GM12878 (cell line): ENCODE results near the gene MROH8. TPM values are rescaled to one million over a fixed set of nuclear protein-coding genes. Genes with fewer than 3 reads are reported as not detected.

Experiments used
- ATAC-seq: fragments of 200-7000 bp; cut with Tn5 transposase; 3 replicates; pipeline ENCODE4 v1.9.1; 2020; ENCODE audit warnings: mild to moderate bottlenecking, moderate library complexity
- BruUV-seq: library from RNA; stranded (reverse); fragments of 400-500 nt; replicated peaks from 2 replicates; lab custom pipeline; 2021; lab: Mats Ljungman, UMichigan
- CTCF ChIA-PET: fragments of 300-600 bp; sonication (Branson Sonifier 250); formaldehyde crosslinking; extraction: SDS; loops from one replicate; lab custom pipeline; 2021; ENCODE audit warnings: inconsistent platforms; lab: Yijun Ruan, JAX
- POLR2A ChIA-PET: fragments of 350-600 bp; formaldehyde crosslinking; extraction: SDS; loops from one replicate; lab custom pipeline; 2021; ENCODE audit warnings: inconsistent platforms; lab: Charles Lee
- RAD21 ChIA-PET: fragments of 300-600 bp; sonication (Branson Sonifier 250); formaldehyde crosslinking; loops from one replicate; lab custom pipeline; 2023; ENCODE audit warnings: antibody characterized with exemption; ENCODE audit not compliant: unreplicated experiment; lab: Charles Lee
- SMC1A ChIA-PET: fragments of 300-600 bp; sonication (Branson Sonifier 250); formaldehyde crosslinking; loops from one replicate; lab custom pipeline; 2023; ENCODE audit not compliant: unreplicated experiment, uncharacterized antibody; lab: Charles Lee
- DNase-seq: peaks from one replicate; pipeline ENCODE4 v3.0.0-alpha.2; 2011; ENCODE audit warnings: low read depth, low spot score
- FAIRE-seq: peaks from 3 replicates; lab custom pipeline; 2011; peaks lifted over from hg19 to GRCh38; lab: Jason Lieb, UNC
- H2AFZ ChIP-seq: 2 replicates; pipeline ENCODE4 v1.6.0; 2011; ENCODE audit warnings: low read depth, low read length, control low read depth; ENCODE audit not compliant: control insufficient read depth
- H3K27ac ChIP-seq: 2 replicates; pipeline ENCODE4 v1.5.1; 2011; ENCODE audit warnings: control low read depth; ENCODE audit not compliant: control insufficient read depth, insufficient read depth
- H3K27me3 ChIP-seq, 2 experiments: replicated peaks in 1 of 2; 2 replicates each; pipeline versions ENCODE4 v1.6.0 to v1.6.1; 2011; ENCODE audit warnings: low read length in 1 of 2; ENCODE audit not compliant: control insufficient read depth in 2 of 2, insufficient read depth in 2 of 2
- H3K36me3 ChIP-seq, 2 experiments: 2 replicates each; pipeline ENCODE4 v1.5.1; 2011; ENCODE audit warnings: low read length in 1 of 2; ENCODE audit not compliant: control insufficient read depth in 2 of 2, insufficient read depth in 2 of 2
- H3K4me1 ChIP-seq: 2 replicates; pipeline ENCODE4 v1.6.1; 2011; ENCODE audit warnings: mild to moderate bottlenecking, low read length, moderate library complexity, mixed read lengths; ENCODE audit not compliant: control insufficient read depth, insufficient read depth
- H3K4me2 ChIP-seq: 2 replicates; pipeline ENCODE4 v1.6.0; 2011; ENCODE audit warnings: control low read depth; ENCODE audit not compliant: control insufficient read depth, insufficient read depth
- H3K4me3 ChIP-seq: fragments of 200-600 bp; sonication (generic); 2 replicates; pipeline ENCODE4 v1.5.1; 2016
- H3K79me2 ChIP-seq: 2 replicates; pipeline ENCODE4 v1.6.0; 2011; ENCODE audit warnings: low read length; ENCODE audit not compliant: control insufficient read depth, insufficient read depth
- H3K9ac ChIP-seq: 2 replicates; pipeline ENCODE4 v1.8.0; 2011; ENCODE audit warnings: low read length, control low read depth, mixed read lengths; ENCODE audit not compliant: control insufficient read depth, insufficient read depth
- H3K9me3 ChIP-seq: replicated peaks from 3 replicates; pipeline ENCODE4 v1.5.1; 2011; ENCODE audit warnings: mild to moderate bottlenecking, low read length; ENCODE audit not compliant: control insufficient read depth, insufficient read depth
- H4K20me1 ChIP-seq: 2 replicates; pipeline ENCODE4 v1.6.0; 2011; ENCODE audit not compliant: control insufficient read depth, insufficient read depth
- HDGF ChIP-seq: fragments of 450-650 bp; IDR thresholded peaks from 2 replicates; pipeline ENCODE4 v1.6.1; 2016; ENCODE audit warnings: antibody characterized with exemption
- LARP7 ChIP-seq: fragments of 450-650 bp; IDR thresholded peaks from 2 replicates; pipeline ENCODE4 v1.6.1; 2017; ENCODE audit warnings: mild to moderate bottlenecking
- NFIC ChIP-seq: IDR thresholded peaks from 2 replicates; pipeline ENCODE4 v1.6.1; 2012; ENCODE audit warnings: low read depth, mild to moderate bottlenecking, inconsistent platforms, low read length, moderate library complexity
- RAD51 ChIP-seq: fragments of 450-650 bp; IDR thresholded peaks from 2 replicates; pipeline ENCODE4 v1.6.1; 2016; ENCODE audit warnings: moderate library complexity, mild to moderate bottlenecking, inconsistent platforms
- YY1 ChIP-seq: IDR thresholded peaks from 2 replicates; pipeline ENCODE4 v1.6.1; 2011; ENCODE audit warnings: low read depth, mild to moderate bottlenecking, low read length
- WGBS: methylation state at CpG from one replicate; pipeline ENCODE4 v1.1.6; 2016; ENCODE audit warnings: low lambda C conversion rate; ENCODE audit not compliant: insufficient replicate concordance, insufficient coverage; ENCODE audit errors: missing lambda C conversion rate; 5-methylcytosine and 5-hydroxymethylcytosine counted together
- in situ Hi-C: fragments of 300-500 bp; cut with MboI; formaldehyde crosslinking; loops from 9 replicates; pipeline ENCODE4 v1.14.3; 2018; ENCODE audit warnings: mixed read lengths
- intact Hi-C: fragments of 100-400 bp; cut with micrococcal nuclease; formaldehyde crosslinking; loops from one replicate; pipeline ENCODE4 v1.14.2; 2022; ENCODE audit not compliant: unreplicated experiment
- polyA plus RNA-seq, 11 experiments: library from polyadenylated mRNA; depleted of rRNA in 4 of 11; unstranded in 6 of 11; stranded (reverse) in 5 of 11; fragments of >200 nt; fragmentation: Nextera tagmentation in 4 of 11; fragmentation: Illumina TruSeq in 1 of 11; extraction: Ambion mirVana in 4 of 11; extraction: Trizol in 1 of 11; gene quantifications; 1 replicate in 1 of 11; 2 replicates in 10 of 11; pipeline versions ENCODE4 v1.2.1 to v1.2.3, GENCODE V29; 2011 to 2016; ENCODE audit warnings: inconsistent platforms in 2 of 11, missing spikeins in 2 of 11, low read depth in 1 of 11
- total RNA-seq, 4 experiments: library from RNA; depleted of rRNA in 3 of 4; stranded (reverse); fragments of >200 nt in 3 of 4; fragmentation: Illumina TruSeq in 1 of 4; extraction: Trizol in 1 of 4; gene quantifications; 2 replicates each; pipeline versions ENCODE4 v1.2.1 to v1.2.3, GENCODE V29; 2013 to 2021

Gene MROH8
- total and polyA plus RNA-seq, 10 of the 15 experiments (the other 5 are each of a cell fraction or from before 2014, with no cell fraction given): 0.16 to 2.8 (median 1.8) TPM

DNA sequence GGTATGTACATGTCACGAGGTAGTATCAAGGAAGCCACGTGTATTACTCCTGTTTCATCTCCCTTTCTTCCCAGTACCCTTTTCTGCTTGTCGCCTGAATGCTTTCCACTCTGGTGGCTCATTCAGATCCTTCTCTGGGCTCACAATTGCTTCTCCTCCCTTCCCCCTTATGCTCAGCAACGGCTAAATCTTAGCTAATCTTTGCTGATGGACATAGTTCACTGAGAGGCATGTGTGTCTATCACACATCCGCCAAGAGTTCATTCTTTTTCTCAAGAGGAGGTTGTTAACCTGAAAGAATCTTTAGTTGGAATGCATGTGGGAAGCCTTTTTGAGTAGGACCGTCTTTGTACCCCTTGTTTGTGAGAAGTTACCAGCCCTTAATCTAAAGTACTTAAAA is 25.8 kb upstream of the MROH8 start:
- SMC1A ChIA-PET: interaction anchor here (1.3 kb wide), 1 partner anchor 9 kb away, joined by 5 read pairs; no protein-coding TSS in a partner anchor
- WGBS: 90% methylated on average over 6 of the region's 6 CpGs
- Histone ChIP-seq H3K79me2 (no peaks in the 10 kb centered on the region), H3K27me3 (no peaks in the 10 kb centered on the region), H3K4me2 (no peak overlapping the region), H3K27ac (no peak overlapping the region), H3K4me3 (no peak overlapping the region), H3K9ac (no peak overlapping the region), H2AFZ (no peak overlapping the region), H3K9me3 (no peaks in the 10 kb centered on the region), H3K36me3 (peaks cover 28 to 54% of the 10 kb centered on the region in 2 experiments), H3K4me1 (no peaks in the 10 kb centered on the region), H4K20me1 (no peaks in the 10 kb centered on the region)
- RAD21 ChIA-PET: interaction anchor here (0.8 kb wide), 1 partner anchor 329 kb away, joined by 3 read pairs; no protein-coding TSS in a partner anchor
- DNase-seq: no peak
- in situ Hi-C loops: no loop called here
- no peak for FAIRE-seq
- intact Hi-C loops: no loop called here
- POLR2A ChIA-PET: no interaction called here
- no peak for ATAC-seq
- BruUV-seq: no TSS peak
- CTCF ChIA-PET: interaction anchor here (1.0 to 2.4 kb wide), 4 partner anchors 9 to 329 kb away, joined by 4 to 13 read pairs (median 8); no protein-coding TSS in a partner anchor
- no peak for TF ChIP-seq LARP7
- no peak for TF ChIP-seq YY1
- TF ChIP-seq, all 136 proteins: peak for 0

DNA sequence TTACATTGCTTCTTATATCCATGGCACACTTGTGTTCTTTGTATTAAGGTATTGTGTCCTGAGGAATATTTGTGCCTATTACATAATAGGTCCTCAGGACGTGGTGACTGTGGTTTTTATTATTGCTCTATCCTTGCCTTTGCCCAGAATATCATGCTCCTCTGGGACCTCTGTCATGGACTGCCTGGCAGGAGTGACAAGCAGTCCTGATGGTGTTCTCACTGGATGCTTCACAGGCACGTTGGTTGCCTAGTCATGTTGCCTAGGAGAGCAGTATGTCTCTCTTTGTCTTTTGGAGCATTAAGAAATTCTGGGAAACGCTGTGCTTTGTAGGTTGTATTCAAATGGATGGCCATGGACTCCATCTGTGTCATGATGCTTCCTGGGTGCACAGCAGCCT is 24.7 kb upstream of the MROH8 start:
- Histone ChIP-seq H3K36me3 (peaks cover 31 to 53% of the 10 kb centered on the region in 2 experiments), H3K27me3 (no peaks in the 10 kb centered on the region), H3K9me3 (no peaks in the 10 kb centered on the region), H3K79me2 (no peaks in the 10 kb centered on the region), H3K9ac (no peak overlapping the region), H3K4me3 (no peak overlapping the region), H2AFZ (no peak overlapping the region), H3K4me1 (no peaks in the 10 kb centered on the region), H4K20me1 (no peaks in the 10 kb centered on the region), H3K4me2 (no peak overlapping the region), H3K27ac (no peak overlapping the region)
- SMC1A ChIA-PET: interaction anchor here (1.3 kb wide), 1 partner anchor 8 kb away, joined by 5 read pairs; no protein-coding TSS in a partner anchor
- TF ChIP-seq NFIC (no peak), RAD51 (no peak), HDGF (no peak)
- FAIRE-seq (no peak), ATAC-seq (no peak), DNase-seq (no peak)
- POLR2A ChIA-PET: no interaction called here
- in situ Hi-C loops (no loop called here), intact Hi-C loops (no loop called here)
- 79% methylated on average over 3 of the region's 3 CpGs for WGBS
- no TSS peak for BruUV-seq
- RAD21 ChIA-PET: no interaction called here
- CTCF ChIA-PET: interaction anchor here (2.1 to 2.4 kb wide), 3 partner anchors 8 to 330 kb away, joined by 6 to 13 read pairs (median 10); no protein-coding TSS in a partner anchor
